HL-60 (cell line): Measurements from ENCODE around the gene CHN2.

ENCODE experiments used
- CTCF ChIP-seq: IDR thresholded peaks from one replicate; pipeline ENCODE4 v1.5.1; 2011; ENCODE audit warnings: low read length, control low read depth, inconsistent platforms; ENCODE audit not compliant: insufficient read depth
- POLR2AphosphoS5 ChIP-seq: IDR thresholded peaks from 2 replicates; pipeline ENCODE4 v1.6.1; 2012; ENCODE audit warnings: low read depth
- REST ChIP-seq: IDR thresholded peaks from 2 replicates; pipeline ENCODE4 v1.6.1; 2012; ENCODE audit warnings: low read depth; ENCODE audit not compliant: insufficient replicate concordance

GRCh38 chr7:29527505-29528108 is 333.0 kb downstream of the CHN2 start:
- no peak for TF ChIP-seq CTCF
- no peak for TF ChIP-seq POLR2AphosphoS5
- no peak for TF ChIP-seq REST
